HFFc6 (cell line): ENCODE results near the gene ICAM5. TPM values are rescaled to one million over a fixed set of nuclear protein-coding genes. Genes with fewer than 3 reads are reported as not detected.

Experiments
- DNase-seq: peaks from one replicate; pipeline ENCODE4 v3.0.0-alpha.2; 2018
- H3K27ac Mint-ChIP-seq: 2 replicates; pipeline ENCODE4 v1.8.0; 2020; ENCODE audit warnings: mild to moderate bottlenecking, mixed read lengths
- H3K27me3 Mint-ChIP-seq: 2 replicates; pipeline ENCODE4 v1.8.0; 2021; ENCODE audit warnings: mild to moderate bottlenecking, moderate library complexity, mixed read lengths; ENCODE audit not compliant: insufficient read depth
- H3K36me3 Mint-ChIP-seq: 2 replicates; pipeline ENCODE4 v1.8.0; 2021; ENCODE audit warnings: low read depth, mixed read lengths
- H3K4me1 Mint-ChIP-seq: 2 replicates; pipeline ENCODE4 v1.8.0; 2020; ENCODE audit warnings: low read depth, mixed read lengths
- H3K4me3 Mint-ChIP-seq: 2 replicates; pipeline ENCODE4 v1.8.0; 2020; ENCODE audit warnings: mild to moderate bottlenecking, moderate library complexity, mixed read lengths
- H3K9me3 Mint-ChIP-seq: 2 replicates; pipeline ENCODE4 v1.8.0; 2020; ENCODE audit warnings: mild to moderate bottlenecking, mixed read lengths
- total RNA-seq, 6 experiments: library from RNA; stranded (reverse); fragmentation: NEBNext Ultra II Directional; extraction: Animal tissue kit (Norgen Biotek cat#: 25700); gene quantifications; 2 replicates in 1 of 6; 3 replicates in 5 of 6; pipeline ENCODE4 v1.2.3, GENCODE V29; 2021
- TF ChIP-seq, protein P1 (sequence below): fragments of 200-600 bp; sonication (generic); IDR thresholded peaks from 2 replicates; pipeline ENCODE4 v1.5.0; 2021; ENCODE audit warnings: antibody characterized with exemption, mild to moderate bottlenecking

Gene ICAM5
- total RNA-seq, 6 experiments from 2014 or later, result 14.0 to 38.4 (median 14.4) TPM

DNA sequence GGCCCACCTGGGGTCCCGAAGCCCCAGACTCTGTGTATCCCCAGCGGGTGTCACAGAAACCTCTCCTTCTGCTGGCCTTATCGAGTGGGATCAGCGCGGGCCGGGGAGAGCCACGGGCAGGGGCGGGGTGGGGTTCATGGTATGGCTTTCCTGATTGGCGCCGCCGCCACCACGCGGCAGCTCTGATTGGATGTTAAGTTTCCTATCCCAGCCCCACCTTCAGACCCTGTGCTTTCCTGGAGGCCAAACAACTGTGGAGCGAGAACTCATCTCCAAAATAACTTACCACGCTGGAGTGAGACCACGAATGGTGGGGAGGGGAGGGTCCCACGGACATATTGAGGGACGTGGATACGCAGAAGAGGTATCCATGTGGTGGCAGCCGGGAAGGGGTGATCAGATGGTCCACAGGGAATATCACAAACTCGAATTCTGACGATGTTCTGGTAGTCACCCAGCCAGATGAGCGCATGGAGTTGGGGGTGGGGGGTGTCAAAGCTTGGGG lies 1.0 kb upstream of the ICAM5 start:
- Mint-ChIP-seq H3K27me3 (peaks cover 8% of the 10 kb centered on the region), H3K27ac (peak overlapping the region; percentile 96), H3K36me3 (peaks cover 16% of the 10 kb centered on the region), H3K4me3 (peak overlapping the region; percentile 91), H3K9me3 (no peaks in the 10 kb centered on the region; the same call in 1 of the 2 replicates), H3K4me1 (peaks cover 35% of the 10 kb centered on the region)
- peak; percentile 63 for DNase-seq
- TF ChIP-seq, protein P1, sequence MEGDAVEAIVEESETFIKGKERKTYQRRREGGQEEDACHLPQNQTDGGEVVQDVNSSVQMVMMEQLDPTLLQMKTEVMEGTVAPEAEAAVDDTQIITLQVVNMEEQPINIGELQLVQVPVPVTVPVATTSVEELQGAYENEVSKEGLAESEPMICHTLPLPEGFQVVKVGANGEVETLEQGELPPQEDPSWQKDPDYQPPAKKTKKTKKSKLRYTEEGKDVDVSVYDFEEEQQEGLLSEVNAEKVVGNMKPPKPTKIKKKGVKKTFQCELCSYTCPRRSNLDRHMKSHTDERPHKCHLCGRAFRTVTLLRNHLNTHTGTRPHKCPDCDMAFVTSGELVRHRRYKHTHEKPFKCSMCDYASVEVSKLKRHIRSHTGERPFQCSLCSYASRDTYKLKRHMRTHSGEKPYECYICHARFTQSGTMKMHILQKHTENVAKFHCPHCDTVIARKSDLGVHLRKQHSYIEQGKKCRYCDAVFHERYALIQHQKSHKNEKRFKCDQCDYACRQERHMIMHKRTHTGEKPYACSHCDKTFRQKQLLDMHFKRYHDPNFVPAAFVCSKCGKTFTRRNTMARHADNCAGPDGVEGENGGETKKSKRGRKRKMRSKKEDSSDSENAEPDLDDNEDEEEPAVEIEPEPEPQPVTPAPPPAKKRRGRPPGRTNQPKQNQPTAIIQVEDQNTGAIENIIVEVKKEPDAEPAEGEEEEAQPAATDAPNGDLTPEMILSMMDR, result no peak

DNA sequence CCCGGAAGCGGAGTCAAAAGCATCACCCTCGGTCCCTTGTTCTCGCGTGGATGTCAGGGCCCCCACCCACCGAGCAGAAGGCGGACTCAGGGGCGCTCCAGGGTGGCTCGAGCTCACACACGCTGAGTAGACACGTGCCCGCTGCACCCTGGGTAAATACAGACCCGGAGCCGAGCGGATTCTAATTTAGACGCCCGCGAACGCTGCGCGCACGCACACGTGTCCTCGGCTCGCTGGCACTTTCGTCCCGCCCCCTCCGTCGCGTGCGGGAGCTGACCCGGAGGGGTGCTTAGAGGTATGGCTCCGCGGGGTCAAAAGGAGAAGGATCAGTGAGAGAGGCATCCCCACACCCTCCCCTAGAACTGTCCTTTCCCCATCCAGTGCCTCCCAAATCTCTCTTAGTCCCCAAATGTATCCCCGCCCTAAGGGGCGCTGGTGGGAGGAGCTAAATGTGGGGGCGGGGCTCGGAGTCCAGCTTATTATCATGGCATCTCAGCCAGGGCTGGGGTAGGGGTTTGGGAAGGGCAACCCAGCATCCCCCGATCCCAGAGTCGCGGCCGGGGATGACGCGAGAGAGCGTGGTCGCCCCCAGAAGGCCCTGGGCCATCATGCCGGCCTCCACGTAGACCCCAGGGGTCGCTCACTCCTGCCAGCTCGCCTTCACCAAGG lies 451 bp upstream of the ICAM5 start:
- H3K27me3 Mint-ChIP-seq, result peaks cover 8% of the 10 kb centered on the region
- peaks cover 16% of the 10 kb centered on the region for H3K36me3 Mint-ChIP-seq
- H3K9me3 Mint-ChIP-seq, result no peaks in the 10 kb centered on the region; the same call in 1 of the 2 replicates
- DNase-seq, result peak; percentile 78
- H3K27ac Mint-ChIP-seq, result peak overlapping the region; percentile 96
- peak overlapping the region; percentile 91 for H3K4me3 Mint-ChIP-seq
- TF ChIP-seq, protein P1, result no peak
- peaks cover 35% of the 10 kb centered on the region for H3K4me1 Mint-ChIP-seq

DNA sequence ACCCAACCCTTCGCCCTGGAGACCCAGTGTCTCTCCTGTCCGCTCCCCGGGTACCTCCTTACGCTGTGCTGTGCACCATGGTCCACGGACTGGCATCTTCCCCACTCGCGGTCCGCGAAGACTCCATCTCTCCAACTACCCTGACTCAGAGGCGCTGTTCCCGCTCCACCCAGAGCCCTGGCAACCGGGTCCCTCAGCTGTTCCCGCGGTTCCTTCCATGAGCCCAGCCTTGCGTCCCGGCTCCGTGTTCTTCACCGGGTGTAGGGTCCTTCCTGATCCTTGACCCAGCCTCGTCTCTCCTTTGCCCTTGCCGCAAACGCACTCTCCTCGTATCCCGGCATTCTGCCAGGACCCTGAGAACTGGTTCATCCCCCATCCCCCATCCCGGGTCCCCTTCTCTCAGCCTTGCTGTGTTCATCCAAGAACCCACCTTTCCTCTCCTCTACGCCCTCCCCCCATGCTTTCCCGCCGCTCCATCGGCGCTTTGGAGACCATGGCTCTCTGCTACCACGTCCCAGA lies 664 bp downstream of the ICAM5 start:
- H3K36me3 Mint-ChIP-seq, result peaks cover 11% of the 10 kb centered on the region
- peak overlapping the region; percentile 91 for H3K4me3 Mint-ChIP-seq
- no peaks in the 10 kb centered on the region; the same call in 1 of the 2 replicates for H3K9me3 Mint-ChIP-seq
- peak; percentile 19 for DNase-seq
- TF ChIP-seq, protein P1, result no peak
- H3K27me3 Mint-ChIP-seq, result peaks cover 8% of the 10 kb centered on the region
- H3K27ac Mint-ChIP-seq, result peak overlapping the region; percentile 96
- peaks cover 35% of the 10 kb centered on the region for H3K4me1 Mint-ChIP-seq

DNA sequence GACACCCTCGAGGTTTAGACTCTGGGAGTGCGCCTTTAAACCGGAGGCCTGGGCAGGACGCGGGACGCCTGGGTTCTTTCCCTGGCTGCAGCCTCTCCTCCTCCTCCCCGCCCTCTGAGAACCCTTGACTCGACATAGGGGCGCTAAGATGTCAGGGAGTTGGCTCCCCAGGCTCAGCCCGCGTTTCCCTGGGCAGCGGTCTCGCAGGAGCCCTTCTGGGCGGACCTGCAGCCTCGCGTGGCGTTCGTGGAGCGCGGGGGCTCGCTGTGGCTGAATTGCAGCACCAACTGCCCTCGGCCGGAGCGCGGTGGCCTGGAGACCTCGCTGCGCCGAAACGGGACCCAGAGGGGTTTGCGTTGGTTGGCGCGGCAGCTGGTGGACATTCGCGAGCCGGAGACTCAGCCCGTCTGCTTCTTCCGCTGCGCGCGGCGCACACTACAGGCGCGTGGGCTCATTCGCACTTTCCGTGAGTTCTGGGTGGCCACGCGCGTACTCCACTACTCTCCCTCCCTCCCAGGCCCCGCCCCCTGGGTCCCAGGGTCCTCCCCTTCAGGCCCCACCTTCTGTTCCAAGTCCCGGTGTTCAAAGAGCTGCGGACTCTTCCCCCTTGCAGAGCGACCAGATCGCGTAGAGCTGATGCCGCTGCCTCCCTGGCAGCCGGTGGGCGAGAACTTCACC lies 1.3 kb downstream of the ICAM5 start:
- Mint-ChIP-seq H3K4me1 (peaks cover 35% of the 10 kb centered on the region), H3K27me3 (peaks cover 8% of the 10 kb centered on the region), H3K9me3 (no peaks in the 10 kb centered on the region; the same call in 1 of the 2 replicates), H3K27ac (peak overlapping the region; percentile 96; the same call in 1 of the 2 replicates), H3K36me3 (peaks cover 10% of the 10 kb centered on the region), H3K4me3 (peak overlapping the region; percentile 91)
- TF ChIP-seq, protein P1, result no peak
- DNase-seq, result peak; percentile 52

DNA sequence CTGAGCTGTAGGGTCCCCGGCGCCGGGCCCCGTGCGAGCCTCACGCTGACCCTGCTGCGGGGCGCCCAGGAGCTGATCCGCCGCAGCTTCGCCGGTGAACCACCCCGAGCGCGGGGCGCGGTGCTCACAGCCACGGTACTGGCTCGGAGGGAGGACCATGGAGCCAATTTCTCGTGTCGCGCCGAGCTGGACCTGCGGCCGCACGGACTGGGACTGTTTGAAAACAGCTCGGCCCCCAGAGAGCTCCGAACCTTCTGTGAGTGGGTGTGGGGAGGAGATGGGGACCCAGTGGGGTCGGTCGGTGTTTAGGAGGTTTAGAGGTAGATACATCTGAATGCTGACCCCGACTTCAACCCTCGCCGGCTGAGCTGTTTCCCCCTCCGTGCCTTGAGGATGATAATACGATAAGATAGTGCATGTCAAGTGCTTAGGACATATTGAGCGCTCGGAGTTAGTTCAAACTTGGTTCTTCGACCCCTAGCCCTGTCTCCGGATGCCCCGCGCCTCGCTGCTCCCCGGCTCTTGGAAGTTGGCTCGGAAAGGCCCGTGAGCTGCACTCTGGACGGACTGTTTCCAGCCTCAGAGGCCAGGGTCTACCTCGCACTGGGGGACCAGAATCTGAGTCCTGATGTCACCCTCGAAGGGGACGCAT lies 1.9 kb downstream of the ICAM5 start:
- peaks cover 8% of the 10 kb centered on the region for H3K27me3 Mint-ChIP-seq
- peaks cover 28% of the 10 kb centered on the region for H3K4me1 Mint-ChIP-seq
- peak overlapping the region; percentile 52; the same call in 1 of the 2 replicates for H3K27ac Mint-ChIP-seq
- DNase-seq, result no peak
- TF ChIP-seq, protein P1, result no peak
- no peaks in the 10 kb centered on the region; the same call in 1 of the 2 replicates for H3K9me3 Mint-ChIP-seq
- H3K4me3 Mint-ChIP-seq, result peak overlapping the region; percentile 91
- peaks cover 10% of the 10 kb centered on the region for H3K36me3 Mint-ChIP-seq
